ENCODE data around the gene MYO9A.

Gene MYO9A

GRCh38 chr15:71779073-71779797 lies 338.7 kb downstream of the MYO9A start:
- DNase-seq: no peak

- DNase-seq: no peak
Observed at GRCh38 chr15:71777216-71777943, 340.6 kb downstream of the MYO9A start.

- no peak for DNase-seq
Observed at GRCh38 chr15:71776304-71776703, 341.6 kb downstream of the MYO9A start.

- DNase-seq: no peak
Observed at GRCh38 chr15:71775856-71776255, 342.1 kb downstream of the MYO9A start.

- no peak for DNase-seq
Observed at GRCh38 chr15:71773206-71773859, 344.6 kb downstream of the MYO9A start.
